ENCODE data around the gene OXER1. TPM values are rescaled to one million over a fixed set of nuclear protein-coding genes. Genes with fewer than 3 reads are reported as not detected.

Gene OXER1
- total RNA-seq, 1 experiment from 2014 or later = not detected

DNA sequence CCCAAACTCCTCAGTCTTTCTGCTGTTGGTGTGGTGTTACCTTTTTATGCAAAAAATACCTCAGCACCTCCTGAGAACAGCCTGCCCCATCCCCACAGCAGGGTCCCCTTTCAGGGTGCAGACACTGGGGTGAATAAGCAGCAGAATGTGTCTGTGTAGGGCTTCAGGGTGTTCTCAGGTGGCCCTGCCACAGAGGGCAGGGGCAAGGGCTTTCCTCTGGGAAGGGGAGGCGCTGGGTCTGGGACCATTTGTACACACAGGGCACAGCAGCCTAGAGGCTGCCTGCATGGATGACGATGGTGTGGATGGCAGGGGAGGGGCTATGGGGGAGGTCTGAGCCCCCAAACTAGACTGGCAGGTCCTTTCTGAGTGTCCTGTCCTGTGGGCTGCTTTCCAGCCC is 25.8 kb upstream of the OXER1 start:
- Histone ChIP-seq H4K20me1 (ENCODE audit: low read length) (no peaks in the 10 kb centered on the region), H2AFZ (ENCODE audit: low read length) (no peak overlapping the region), H3F3A (ENCODE audit: low read length, unreplicated experiment) (no peaks in the 10 kb centered on the region), H3K27ac (ENCODE audit: low read length) (no peak overlapping the region), H3K9ac (ENCODE audit: low read length) (no peak overlapping the region), H3K4me2 (ENCODE audit: low read length) (no peak overlapping the region), H3K9me3 (ENCODE audit: low read length) (no peaks in the 10 kb centered on the region), H3K9me2 (replicated peaks; ENCODE audit: low read length) (no peaks in the 10 kb centered on the region), H3K4me3 (ENCODE audit: low read length) (no peak overlapping the region), H3K79me2 (ENCODE audit: low read length) (no peaks in the 10 kb centered on the region), H3K4me1 (ENCODE audit: insufficient read depth, low read length) (no peaks in the 10 kb centered on the region), H3K36me3 (ENCODE audit: low read depth, low read length) (no peaks in the 10 kb centered on the region), H3K27me3 (ENCODE audit: low read length) (no peaks in the 10 kb centered on the region; the same call in 1 of the 2 replicates)
- CTCF ChIA-PET = interaction anchor here (0.6 kb wide), 1 partner anchor 40 kb away, joined by 3 read pairs; no protein-coding TSS in a partner anchor
- DNase-seq (no peak), ATAC-seq (no peak)
- intact Hi-C loops (cut with micrococcal nuclease) = loop anchor here (10.0 kb wide), 1 partner anchor 425 kb away; the partner anchor contains the start of gene COX7A2L
- BruUV-seq (replicated peaks) = no TSS peak
- POLR2A ChIA-PET (ENCODE audit: unreplicated experiment) = no interaction called here
- TF ChIP-seq EZH2phosphoT487 (IDR thresholded peaks at IDR 0.05; ENCODE audit: borderline replicate concordance, low read length) = no peak
- TF ChIP-seq, protein P1, sequence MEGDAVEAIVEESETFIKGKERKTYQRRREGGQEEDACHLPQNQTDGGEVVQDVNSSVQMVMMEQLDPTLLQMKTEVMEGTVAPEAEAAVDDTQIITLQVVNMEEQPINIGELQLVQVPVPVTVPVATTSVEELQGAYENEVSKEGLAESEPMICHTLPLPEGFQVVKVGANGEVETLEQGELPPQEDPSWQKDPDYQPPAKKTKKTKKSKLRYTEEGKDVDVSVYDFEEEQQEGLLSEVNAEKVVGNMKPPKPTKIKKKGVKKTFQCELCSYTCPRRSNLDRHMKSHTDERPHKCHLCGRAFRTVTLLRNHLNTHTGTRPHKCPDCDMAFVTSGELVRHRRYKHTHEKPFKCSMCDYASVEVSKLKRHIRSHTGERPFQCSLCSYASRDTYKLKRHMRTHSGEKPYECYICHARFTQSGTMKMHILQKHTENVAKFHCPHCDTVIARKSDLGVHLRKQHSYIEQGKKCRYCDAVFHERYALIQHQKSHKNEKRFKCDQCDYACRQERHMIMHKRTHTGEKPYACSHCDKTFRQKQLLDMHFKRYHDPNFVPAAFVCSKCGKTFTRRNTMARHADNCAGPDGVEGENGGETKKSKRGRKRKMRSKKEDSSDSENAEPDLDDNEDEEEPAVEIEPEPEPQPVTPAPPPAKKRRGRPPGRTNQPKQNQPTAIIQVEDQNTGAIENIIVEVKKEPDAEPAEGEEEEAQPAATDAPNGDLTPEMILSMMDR (conservative IDR thresholded peaks at IDR 0.05; ENCODE audit: low read depth, low read length) = no peak
- TF ChIP-seq EZH2 (IDR thresholded peaks at IDR 0.05; ENCODE audit: low read length, unreplicated experiment) = no peak

DNA sequence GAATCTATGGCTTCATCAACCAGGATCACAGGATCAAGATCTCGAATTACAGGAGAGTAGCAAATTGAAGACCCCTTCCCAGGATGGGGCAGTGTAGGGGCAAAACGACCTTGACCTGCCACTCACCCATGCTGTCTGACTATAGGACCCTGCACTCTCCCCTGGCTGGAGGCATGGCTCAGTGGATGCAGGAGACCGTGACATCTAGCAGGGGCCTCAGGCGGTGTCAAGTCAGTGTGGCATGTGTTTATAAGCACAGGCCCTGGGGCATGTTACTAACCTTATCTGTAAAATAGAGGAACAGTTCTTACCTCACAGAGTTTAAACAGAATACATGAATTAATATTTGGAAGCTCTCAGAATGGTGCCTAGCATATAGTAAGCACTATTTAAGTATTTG is 24.9 kb upstream of the OXER1 start:
- Histone ChIP-seq H3K4me1 (ENCODE audit: insufficient read depth, low read length) (no peaks in the 10 kb centered on the region), H2AFZ (ENCODE audit: low read length) (no peak overlapping the region), H3K27ac (ENCODE audit: low read length) (no peak overlapping the region), H4K20me1 (ENCODE audit: low read length) (no peaks in the 10 kb centered on the region), H3F3A (ENCODE audit: low read length, unreplicated experiment) (no peaks in the 10 kb centered on the region), H3K27me3 (ENCODE audit: low read length) (no peaks in the 10 kb centered on the region; the same call in 1 of the 2 replicates), H3K9ac (ENCODE audit: low read length) (no peak overlapping the region), H3K4me3 (ENCODE audit: low read length) (no peak overlapping the region), H3K9me3 (ENCODE audit: low read length) (no peaks in the 10 kb centered on the region), H3K36me3 (ENCODE audit: low read depth, low read length) (no peaks in the 10 kb centered on the region), H3K9me2 (replicated peaks; ENCODE audit: low read length) (no peaks in the 10 kb centered on the region), H3K4me2 (ENCODE audit: low read length) (no peak overlapping the region), H3K79me2 (ENCODE audit: low read length) (no peaks in the 10 kb centered on the region)
- ATAC-seq = no peak
- intact Hi-C loops (cut with micrococcal nuclease) = loop anchor here (10.0 kb wide), 1 partner anchor 424 kb away; the partner anchor contains the start of gene COX7A2L
- TF ChIP-seq EZH2phosphoT487 (IDR thresholded peaks at IDR 0.05; ENCODE audit: borderline replicate concordance, low read length) (no peak), EZH2 (IDR thresholded peaks at IDR 0.05; ENCODE audit: low read length, unreplicated experiment) (no peak)
- TF ChIP-seq, protein P1 (conservative IDR thresholded peaks at IDR 0.05; ENCODE audit: low read depth, low read length) = no peak
- POLR2A ChIA-PET (ENCODE audit: unreplicated experiment) = no interaction called here
- BruUV-seq (replicated peaks) = no TSS peak
- no peak for DNase-seq
- CTCF ChIA-PET = no interaction called here

DNA sequence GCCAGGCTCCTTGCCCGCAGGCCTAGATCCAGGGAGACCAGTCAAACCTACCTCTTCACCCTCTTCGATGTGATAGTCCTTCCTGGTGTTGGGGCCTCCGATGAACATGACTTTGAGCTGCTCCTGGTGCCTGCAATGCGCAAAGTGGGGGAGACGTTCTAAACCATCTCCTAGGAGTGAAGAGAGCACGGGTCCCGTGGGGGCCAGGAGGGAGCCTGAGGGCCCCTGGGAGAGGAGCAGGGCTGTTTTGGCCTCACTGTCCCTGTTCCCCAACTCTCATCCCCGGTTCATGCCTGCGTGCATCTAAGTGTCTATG is 24.5 kb upstream of the OXER1 start:
- no peak for TF ChIP-seq EZH2phosphoT487 (IDR thresholded peaks at IDR 0.05; ENCODE audit: borderline replicate concordance, low read length)
- TF ChIP-seq EZH2 (IDR thresholded peaks at IDR 0.05; ENCODE audit: low read length, unreplicated experiment) = no peak
- TF ChIP-seq, protein P1 (conservative IDR thresholded peaks at IDR 0.05; ENCODE audit: low read depth, low read length) = no peak
- Histone ChIP-seq H3K9ac (ENCODE audit: low read length) (no peak overlapping the region), H3K4me3 (ENCODE audit: low read length) (no peak overlapping the region), H2AFZ (ENCODE audit: low read length) (no peak overlapping the region), H3K27me3 (ENCODE audit: low read length) (no peaks in the 10 kb centered on the region; the same call in 1 of the 2 replicates), H3K79me2 (ENCODE audit: low read length) (no peaks in the 10 kb centered on the region), H3K9me3 (ENCODE audit: low read length) (no peaks in the 10 kb centered on the region), H3K9me2 (replicated peaks; ENCODE audit: low read length) (no peaks in the 10 kb centered on the region), H3K4me2 (ENCODE audit: low read length) (no peak overlapping the region), H3K27ac (ENCODE audit: low read length) (no peak overlapping the region), H4K20me1 (ENCODE audit: low read length) (no peaks in the 10 kb centered on the region), H3K4me1 (ENCODE audit: insufficient read depth, low read length) (no peaks in the 10 kb centered on the region), H3K36me3 (ENCODE audit: low read depth, low read length) (no peaks in the 10 kb centered on the region), H3F3A (ENCODE audit: low read length, unreplicated experiment) (no peaks in the 10 kb centered on the region)
- ATAC-seq (no peak), DNase-seq (no peak)
- intact Hi-C loops (cut with micrococcal nuclease) = loop anchor here (10.0 kb wide), 1 partner anchor 424 kb away; the partner anchor contains the start of gene COX7A2L
- ChIA-PET POLR2A (ENCODE audit: unreplicated experiment) (no interaction called here), CTCF (no interaction called here)
- no TSS peak for BruUV-seq (replicated peaks)
